GM06990 (cell line): ENCODE results near the gene AP3S1.

Experiments used
- DNase-seq: peaks from one replicate; pipeline ENCODE4 v3.0.0-alpha.2; 2011; ENCODE audit not compliant: insufficient read length; ENCODE audit errors: extremely low read depth
- H3K27me3 ChIP-seq: replicated peaks from 2 replicates; pipeline ENCODE4 v1.6.0; 2011; ENCODE audit warnings: low read length; ENCODE audit not compliant: control insufficient read depth, insufficient read depth
- H3K36me3 ChIP-seq: 2 replicates; pipeline ENCODE4 v1.5.1; 2011; ENCODE audit warnings: low read length; ENCODE audit not compliant: control insufficient read depth, insufficient read depth
- H3K4me3 ChIP-seq: replicated peaks from 2 replicates; pipeline ENCODE4 v1.5.1; 2011; ENCODE audit warnings: low read depth, mild to moderate bottlenecking, control low read depth, low read length
- CTCF ChIP-seq: IDR thresholded peaks from 2 replicates; pipeline ENCODE4 v1.5.1; 2011; ENCODE audit warnings: low read length, control low read depth, mild to moderate bottlenecking, inconsistent platforms; ENCODE audit not compliant: insufficient read depth, poor library complexity, severe bottlenecking

AP3S1 gene

GRCh38 chr5:115847290-115847689 lies 5.6 kb downstream of the AP3S1 start:
- no peaks in the 10 kb centered on the region for H3K27me3 ChIP-seq
- no peak for DNase-seq
- no peaks in the 10 kb centered on the region for H3K36me3 ChIP-seq
- no peak overlapping the region for H3K4me3 ChIP-seq
- TF ChIP-seq CTCF, result no peak

- no peak for DNase-seq
- Histone ChIP-seq H3K27me3 (no peaks in the 10 kb centered on the region), H3K4me3 (no peak overlapping the region), H3K36me3 (no peaks in the 10 kb centered on the region)
- no peak for TF ChIP-seq CTCF
These were observed 7.6 kb downstream of the AP3S1 start for GRCh38 chr5:115849258-115849798.

- Histone ChIP-seq H3K27me3 (no peaks in the 10 kb centered on the region), H3K4me3 (no peak overlapping the region), H3K36me3 (no peaks in the 10 kb centered on the region)
- DNase-seq, result no peak
- TF ChIP-seq CTCF, result no peak
These were observed 9.1 kb downstream of the AP3S1 start for GRCh38 chr5:115850744-115851416.

- Histone ChIP-seq H3K27me3 (no peaks in the 10 kb centered on the region), H3K36me3 (no peaks in the 10 kb centered on the region), H3K4me3 (no peak overlapping the region)
- DNase-seq, result no peak
- no peak for TF ChIP-seq CTCF
These were observed 12.4 kb downstream of the AP3S1 start for GRCh38 chr5:115854139-115854538.

- DNase-seq, result no peak
- no peaks in the 10 kb centered on the region for H3K27me3 ChIP-seq
- no peak for TF ChIP-seq CTCF
- no peaks in the 10 kb centered on the region for H3K36me3 ChIP-seq
- H3K4me3 ChIP-seq, result no peak overlapping the region
These were observed 14.2 kb downstream of the AP3S1 start for GRCh38 chr5:115855959-115856358.
